CD4-positive, alpha-beta T cell (primary cell): Measurements from ENCODE around the gene SCFD2. TPM values are rescaled to one million over a fixed set of nuclear protein-coding genes. Genes with fewer than 3 reads are reported as not detected.

Experiments
- ATAC-seq: fragments of 200-7000 bp; cut with Tn5 transposase; one replicate; pipeline ENCODE4 v1.10.0; 2022; ENCODE audit warnings: mild to moderate bottlenecking; ENCODE audit not compliant: poor library complexity
- CTCF ChIA-PET: fragments of 350-600 bp; sonication (Branson Sonifier 250); formaldehyde crosslinking; loops from one replicate; lab custom pipeline; 2021; ENCODE audit warnings: antibody characterized with exemption, inconsistent platforms; lab: Charles Lee
- POLR2A ChIA-PET: fragments of 350-600 bp; sonication (Branson Sonifier 250); formaldehyde crosslinking; loops from one replicate; lab custom pipeline; 2021; ENCODE audit warnings: antibody characterized with exemption, inconsistent platforms; lab: Charles Lee
- DNase-seq, 14 experiments: peaks; one replicate each; pipeline ENCODE4 v3.0.0-alpha.2; 2013 to 2020; ENCODE audit warnings: mixed read lengths in 2 of 14
- H3K27ac ChIP-seq, 2 donors: one replicate each; pipeline versions ENCODE4 v1.5.1 to v1.7.0; 2013; ENCODE audit warnings: low read length in 2 of 2, low read depth in 1 of 2, mild to moderate bottlenecking in 1 of 2
- H3K27me3 ChIP-seq, 2 experiments: 1 replicate in 1 of 2; 2 replicates in 1 of 2; pipeline versions ENCODE4 v1.6.1 to v1.7.0; 2013; ENCODE audit warnings: low read length in 2 of 2, control low read depth in 1 of 2, mild to moderate bottlenecking in 1 of 2, moderate library complexity in 1 of 2; ENCODE audit not compliant: insufficient read depth in 2 of 2, control insufficient read depth in 1 of 2
- H3K36me3 ChIP-seq: one replicate; pipeline ENCODE4 v1.6.1; 2013; ENCODE audit warnings: low read length, control low read depth; ENCODE audit not compliant: insufficient read depth
- H3K4me1 ChIP-seq: one replicate; pipeline ENCODE4 v1.6.1; 2013; ENCODE audit warnings: low read length, control low read depth; ENCODE audit not compliant: insufficient read depth
- H3K4me3 ChIP-seq: one replicate; pipeline ENCODE4 v1.5.1; 2013; ENCODE audit warnings: mild to moderate bottlenecking, low read length, moderate library complexity
- H3K9me3 ChIP-seq, 2 experiments: 1 replicate in 1 of 2; 2 replicates in 1 of 2; pipeline versions ENCODE4 v1.6.1 to v1.7.0; 2013; ENCODE audit warnings: low read length in 2 of 2, mild to moderate bottlenecking in 2 of 2, control low read depth in 1 of 2, moderate library complexity in 1 of 2; ENCODE audit not compliant: control insufficient read depth in 1 of 2, insufficient read depth in 1 of 2
- H3K27ac Mint-ChIP-seq: one replicate; pipeline ENCODE4 v1.8.0; 2020; ENCODE audit warnings: mixed read lengths
- H3K27me3 Mint-ChIP-seq: one replicate; pipeline ENCODE4 v1.8.0; 2021; ENCODE audit warnings: mixed read lengths
- H3K36me3 Mint-ChIP-seq: one replicate; pipeline ENCODE4 v1.8.0; 2021; ENCODE audit warnings: low read depth, mixed read lengths
- H3K4me1 Mint-ChIP-seq: one replicate; pipeline ENCODE4 v1.8.0; 2021; ENCODE audit warnings: low read depth, mixed read lengths
- H3K4me3 Mint-ChIP-seq: one replicate; pipeline ENCODE4 v1.8.0; 2020; ENCODE audit warnings: mild to moderate bottlenecking, mixed read lengths
- H3K9me3 Mint-ChIP-seq: one replicate; pipeline ENCODE4 v1.8.0; 2020; ENCODE audit warnings: mixed read lengths
- intact Hi-C, 2 experiments: fragments of 100-400 bp; cut with DNase I in 1 of 2; cut with micrococcal nuclease in 1 of 2; formaldehyde crosslinking; loops; one replicate each; pipeline versions ENCODE4 v1.15.1 to v1.9.0; 2023 to 2025; cut with DNase I, micrococcal nuclease
- total RNA-seq, 174 experiments: library from RNA in 2 of 174; stranded (reverse) in 2 of 174; gene quantifications; one replicate each; pipeline ENCODE4 v1.2.3 and lab custom pipeline; 2021 to 2026
- TF ChIP-seq, protein P1 (sequence below): fragments of 200-600 bp; IDR thresholded peaks from one replicate; pipeline ENCODE4 v1.8.0; 2022; ENCODE audit warnings: antibody characterized with exemption, mild to moderate bottlenecking

SCFD2 gene
- total RNA-seq, 2 experiments from 2014 or later: 15.4 to 17.6 TPM

DNA sequence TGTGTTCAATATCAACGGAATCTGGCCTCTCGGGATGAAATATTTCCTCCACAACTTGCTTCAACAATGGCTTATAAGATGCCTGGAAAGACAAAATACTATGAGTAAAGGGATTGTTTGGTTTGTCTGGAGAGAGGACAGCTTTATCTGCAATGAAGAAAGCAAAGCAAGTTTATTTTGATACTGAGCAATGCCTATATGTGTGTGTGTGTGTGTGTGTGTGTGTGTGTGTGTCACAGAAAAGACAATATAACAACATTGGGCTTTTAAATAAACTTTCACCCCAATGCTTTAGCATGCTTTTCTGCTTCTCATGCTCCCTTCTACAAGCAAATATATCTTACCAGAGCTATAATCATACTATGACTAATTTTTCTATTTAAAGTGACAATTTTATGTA lies 458.4 kb downstream of the SCFD2 start:
- Mint-ChIP-seq H3K4me1 (peaks cover 5% of the 10 kb centered on the region), H3K9me3 (peaks cover 2% of the 10 kb centered on the region), H3K27me3 (no peaks in the 10 kb centered on the region), H3K36me3 (peaks cover 71% of the 10 kb centered on the region), H3K4me3 (no peak overlapping the region), H3K27ac (no peak overlapping the region)
- TF ChIP-seq, protein P1, sequence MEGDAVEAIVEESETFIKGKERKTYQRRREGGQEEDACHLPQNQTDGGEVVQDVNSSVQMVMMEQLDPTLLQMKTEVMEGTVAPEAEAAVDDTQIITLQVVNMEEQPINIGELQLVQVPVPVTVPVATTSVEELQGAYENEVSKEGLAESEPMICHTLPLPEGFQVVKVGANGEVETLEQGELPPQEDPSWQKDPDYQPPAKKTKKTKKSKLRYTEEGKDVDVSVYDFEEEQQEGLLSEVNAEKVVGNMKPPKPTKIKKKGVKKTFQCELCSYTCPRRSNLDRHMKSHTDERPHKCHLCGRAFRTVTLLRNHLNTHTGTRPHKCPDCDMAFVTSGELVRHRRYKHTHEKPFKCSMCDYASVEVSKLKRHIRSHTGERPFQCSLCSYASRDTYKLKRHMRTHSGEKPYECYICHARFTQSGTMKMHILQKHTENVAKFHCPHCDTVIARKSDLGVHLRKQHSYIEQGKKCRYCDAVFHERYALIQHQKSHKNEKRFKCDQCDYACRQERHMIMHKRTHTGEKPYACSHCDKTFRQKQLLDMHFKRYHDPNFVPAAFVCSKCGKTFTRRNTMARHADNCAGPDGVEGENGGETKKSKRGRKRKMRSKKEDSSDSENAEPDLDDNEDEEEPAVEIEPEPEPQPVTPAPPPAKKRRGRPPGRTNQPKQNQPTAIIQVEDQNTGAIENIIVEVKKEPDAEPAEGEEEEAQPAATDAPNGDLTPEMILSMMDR: no peak
- no peak for ATAC-seq
- intact Hi-C loops: no loop called here
- DNase-seq: no peak
- Histone ChIP-seq H3K4me3 (no peak overlapping the region), H3K4me1 (peaks cover 4% of the 10 kb centered on the region), H3K27me3 (no peaks in the 10 kb centered on the region), H3K27ac (no peak overlapping the region), H3K36me3 (peaks cover 18% of the 10 kb centered on the region), H3K9me3 (no peaks in the 10 kb centered on the region)
- ChIA-PET CTCF (no interaction called here), POLR2A (interaction anchor here (0.8 kb wide), 1 partner anchor 319 kb away, joined by 3 read pairs; no protein-coding TSS in a partner anchor)

DNA sequence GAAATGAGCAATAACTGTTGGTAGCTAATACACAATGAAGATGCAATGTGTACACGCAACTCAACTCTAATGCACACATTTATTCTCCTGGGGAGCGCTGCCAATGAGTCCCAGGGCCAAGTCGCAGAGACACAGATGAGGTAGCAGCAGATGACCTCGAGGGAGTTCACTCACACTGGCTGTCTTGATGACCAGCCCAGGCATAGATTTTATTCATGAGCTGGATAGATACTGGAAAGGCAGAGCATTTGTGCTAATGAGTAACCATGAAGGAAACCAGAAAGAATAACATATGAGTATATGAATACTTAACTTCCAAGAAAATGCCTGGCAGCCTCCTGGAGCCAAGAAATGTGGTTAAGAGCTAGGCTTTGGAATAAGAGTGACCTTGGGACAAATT lies 461.4 kb downstream of the SCFD2 start:
- Mint-ChIP-seq H3K4me3 (no peak overlapping the region), H3K27ac (no peak overlapping the region), H3K27me3 (no peaks in the 10 kb centered on the region), H3K9me3 (peaks cover 2% of the 10 kb centered on the region), H3K36me3 (peaks cover 77% of the 10 kb centered on the region), H3K4me1 (no peaks in the 10 kb centered on the region)
- Histone ChIP-seq H3K27me3 (no peaks in the 10 kb centered on the region), H3K4me1 (no peaks in the 10 kb centered on the region), H3K9me3 (peaks cover 0 to 12% of the 10 kb centered on the region in 2 experiments), H3K27ac (no peak overlapping the region), H3K4me3 (no peak overlapping the region), H3K36me3 (peaks cover 20% of the 10 kb centered on the region)
- POLR2A ChIA-PET: no interaction called here
- no peak for DNase-seq
- intact Hi-C loops: no loop called here
- TF ChIP-seq, protein P1: no peak
- no peak for ATAC-seq
- CTCF ChIA-PET: no interaction called here

DNA sequence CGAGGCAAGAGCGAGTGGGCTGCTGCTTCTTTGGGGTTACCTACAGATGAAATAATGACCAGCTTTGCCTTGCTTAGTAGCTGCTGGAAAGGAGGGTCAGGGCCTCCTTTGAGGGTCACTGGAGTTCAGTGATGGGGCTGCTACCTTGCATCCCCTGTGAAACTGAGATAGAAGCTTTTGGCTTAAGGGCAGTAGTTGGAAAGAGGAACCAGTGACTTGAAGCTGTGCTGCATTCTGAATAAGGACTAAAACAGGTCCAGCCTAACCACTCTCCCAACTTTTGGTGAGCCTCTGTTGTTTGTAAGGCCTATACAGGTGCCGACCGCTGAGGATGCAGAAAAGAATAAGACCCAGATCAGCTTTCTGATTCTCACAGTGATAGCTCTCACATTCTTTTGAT lies 462.6 kb downstream of the SCFD2 start:
- H3K27me3 ChIP-seq: no peaks in the 10 kb centered on the region
- Mint-ChIP-seq H3K27ac (no peak overlapping the region), H3K4me1 (no peaks in the 10 kb centered on the region), H3K27me3 (no peaks in the 10 kb centered on the region), H3K4me3 (no peak overlapping the region), H3K9me3 (peaks cover 4% of the 10 kb centered on the region), H3K36me3 (peaks cover 68% of the 10 kb centered on the region)
- POLR2A ChIA-PET: interaction anchor here (0.5 kb wide), 1 partner anchor 9 kb away, joined by 3 read pairs; no protein-coding TSS in a partner anchor
- H3K9me3 ChIP-seq: peaks cover 0 to 12% of the 10 kb centered on the region in 2 experiments
- H3K36me3 ChIP-seq: peaks cover 20% of the 10 kb centered on the region
- H3K4me1 ChIP-seq: no peaks in the 10 kb centered on the region
- intact Hi-C loops: no loop called here
- no peak for ATAC-seq
- DNase-seq: no peak
- TF ChIP-seq, protein P1: no peak
- H3K4me3 ChIP-seq: no peak overlapping the region
- H3K27ac ChIP-seq: no peak overlapping the region
- CTCF ChIA-PET: no interaction called here
